ENCODE measurements around the gene DBN1. TPM values are rescaled to one million over a fixed set of nuclear protein-coding genes. Genes with fewer than 3 reads are reported as not detected.
A peak's percentile ranks its signal among the peaks of the same experiment; 100 is the strongest.

The DBN1 gene
- total and polyA plus RNA-seq, 2 donors (not counting 1 experiment from before 2014, with no cell fraction given), result 1.4 to 1.9 TPM

- ChIA-PET CTCF (interaction anchor here (0.7 to 5.5 kb wide), 11 partner anchors 8 to 118 kb away, joined by 3 to 70 read pairs (median 4); partner anchors contain the start of genes DDX41 and PDLIM7), POLR2A (interaction anchor here (0.7 to 4.1 kb wide), 6 partner anchors 9 to 104 kb away, joined by 3 to 14 read pairs (median 4); partner anchors contain the start of genes GRK6 and PDLIM7)
- Histone ChIP-seq H3K27ac (ENCODE audit: low read length in 2 of 2) (peak overlapping the region; percentile 91 to 96), H4K20me1 (ENCODE audit: control insufficient read depth, insufficient read depth, low read length, poor library complexity, severe bottlenecking) (peaks cover 31% of the 10 kb centered on the region), H2AFZ (ENCODE audit: insufficient read depth, low read depth, low read length, poor library complexity, severe bottlenecking) (peak overlapping the region; percentile 64), H3K27me3 (replicated peaks in 1 of 4; ENCODE audit: control extremely low read depth in 1 of 4, control insufficient read depth in 3 of 4, insufficient read depth in 4 of 4, low read length in 3 of 4) (no peaks in the 10 kb centered on the region), H3K9ac (ENCODE audit: low read length) (peak overlapping the region; percentile 86), H3K4me1 (ENCODE audit: control insufficient read depth in 2 of 2, insufficient read depth in 2 of 2, low read length in 2 of 2) (peaks cover 43 to 62% of the 10 kb centered on the region in 2 donors), H3K4me3 (ENCODE audit: control extremely low read depth in 1 of 5, extremely low read depth in 1 of 5, insufficient read depth in 1 of 5, low read depth in 2 of 5, low read length in 4 of 5) (peak overlapping the region in 4 of 5 experiments; percentile 72 to 95 (median 76)), H3K9me3 (ENCODE audit: control extremely low read depth in 1 of 3, control insufficient read depth in 2 of 3, insufficient read depth in 1 of 3, low read length in 2 of 3) (no peaks in the 10 kb centered on the region), H3K79me2 (ENCODE audit: control insufficient read depth, insufficient read depth, low read length) (peaks cover 39% of the 10 kb centered on the region), H3K4me2 (replicated peaks; ENCODE audit: low read depth, low read length, poor library complexity, severe bottlenecking) (peak overlapping the region; percentile 97), H3K36me3 (replicated peaks in 1 of 2; ENCODE audit: control extremely low read depth in 1 of 2, control insufficient read depth in 1 of 2, extremely low read depth in 1 of 2, insufficient read depth in 2 of 2, low read length in 1 of 2) (peaks cover 0 to 55% of the 10 kb centered on the region in 2 experiments)
- intact Hi-C loops (cut with micrococcal nuclease), result loop anchor here (1.0 to 5.0 kb wide), 2 partner anchors 9 to 205 kb away; partner anchors contain the start of genes DDX41, PRELID1 and RAB24
- H3K27ac Mint-ChIP-seq, result peak overlapping the region; percentile 85
- DNase-seq (peak; percentile 61), ATAC-seq (ENCODE audit: low read depth) (no peak)
- H3K4me1 Mint-ChIP-seq, result peaks cover 60% of the 10 kb centered on the region
- 14% methylated on average over 12 of the region's 17 CpGs for WGBS (ENCODE audit: insufficient coverage)
- H3K9me3 Mint-ChIP-seq (ENCODE audit: insufficient read depth), result no peaks in the 10 kb centered on the region
- H3K27me3 Mint-ChIP-seq, result no peaks in the 10 kb centered on the region
- peak overlapping the region; percentile 94 for H3K4me3 Mint-ChIP-seq
- TF ChIP-seq, protein P1, sequence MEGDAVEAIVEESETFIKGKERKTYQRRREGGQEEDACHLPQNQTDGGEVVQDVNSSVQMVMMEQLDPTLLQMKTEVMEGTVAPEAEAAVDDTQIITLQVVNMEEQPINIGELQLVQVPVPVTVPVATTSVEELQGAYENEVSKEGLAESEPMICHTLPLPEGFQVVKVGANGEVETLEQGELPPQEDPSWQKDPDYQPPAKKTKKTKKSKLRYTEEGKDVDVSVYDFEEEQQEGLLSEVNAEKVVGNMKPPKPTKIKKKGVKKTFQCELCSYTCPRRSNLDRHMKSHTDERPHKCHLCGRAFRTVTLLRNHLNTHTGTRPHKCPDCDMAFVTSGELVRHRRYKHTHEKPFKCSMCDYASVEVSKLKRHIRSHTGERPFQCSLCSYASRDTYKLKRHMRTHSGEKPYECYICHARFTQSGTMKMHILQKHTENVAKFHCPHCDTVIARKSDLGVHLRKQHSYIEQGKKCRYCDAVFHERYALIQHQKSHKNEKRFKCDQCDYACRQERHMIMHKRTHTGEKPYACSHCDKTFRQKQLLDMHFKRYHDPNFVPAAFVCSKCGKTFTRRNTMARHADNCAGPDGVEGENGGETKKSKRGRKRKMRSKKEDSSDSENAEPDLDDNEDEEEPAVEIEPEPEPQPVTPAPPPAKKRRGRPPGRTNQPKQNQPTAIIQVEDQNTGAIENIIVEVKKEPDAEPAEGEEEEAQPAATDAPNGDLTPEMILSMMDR (IDR thresholded peaks at IDR 0.05), result no peak
- TF ChIP-seq EZH2 (IDR thresholded peaks at IDR 0.05; ENCODE audit: borderline replicate concordance, insufficient read depth, low read depth, low read length, poor library complexity, severe bottlenecking), result no peak
These were observed 34.3 kb upstream of the DBN1 start for GRCh38 chr5:177507596-177508220.

GRCh38 chr5:177507165-177507564, 33.7 kb upstream of the DBN1 start:
- intact Hi-C loops (cut with micrococcal nuclease), result loop anchor here (5.0 kb wide), 1 partner anchor 205 kb away; the partner anchor contains the start of genes PRELID1 and RAB24
- ChIA-PET POLR2A (interaction anchor here (0.6 to 4.1 kb wide), 4 partner anchors 9 to 56 kb away, joined by 3 to 14 read pairs (median 4); partner anchors contain the start of gene PDLIM7), CTCF (interaction anchor here (0.9 to 5.5 kb wide), 9 partner anchors 7 to 395 kb away, joined by 3 to 70 read pairs (median 4); partner anchors contain the start of genes B4GALT7, DDX41 and PDLIM7)
- no peak for ATAC-seq (ENCODE audit: low read depth)
- Mint-ChIP-seq H3K9me3 (ENCODE audit: insufficient read depth) (no peaks in the 10 kb centered on the region), H3K4me1 (peaks cover 65% of the 10 kb centered on the region), H3K27ac (peak overlapping the region; percentile 85), H3K27me3 (no peaks in the 10 kb centered on the region), H3K4me3 (peak overlapping the region; percentile 94)
- peaks cover 35% of the 10 kb centered on the region for H4K20me1 ChIP-seq (ENCODE audit: control insufficient read depth, insufficient read depth, low read length, poor library complexity, severe bottlenecking)
- no peaks in the 10 kb centered on the region for H3K27me3 ChIP-seq (replicated peaks in 1 of 4; ENCODE audit: control extremely low read depth in 1 of 4, control insufficient read depth in 3 of 4, insufficient read depth in 4 of 4, low read length in 3 of 4)
- H3K9ac ChIP-seq (ENCODE audit: low read length), result peak overlapping the region; percentile 86
- DNase-seq, result no peak
- peaks cover 35% of the 10 kb centered on the region for H3K79me2 ChIP-seq (ENCODE audit: control insufficient read depth, insufficient read depth, low read length)
- peak overlapping the region; percentile 97 for H3K4me2 ChIP-seq (replicated peaks; ENCODE audit: low read depth, low read length, poor library complexity, severe bottlenecking)
- no peaks in the 10 kb centered on the region for H3K9me3 ChIP-seq (ENCODE audit: control extremely low read depth in 1 of 3, control insufficient read depth in 2 of 3, insufficient read depth in 1 of 3, low read length in 2 of 3)
- no peak overlapping the region for H3K27ac ChIP-seq (ENCODE audit: low read length in 2 of 2)
- peaks cover 49 to 67% of the 10 kb centered on the region in 2 donors for H3K4me1 ChIP-seq (ENCODE audit: control insufficient read depth in 2 of 2, insufficient read depth in 2 of 2, low read length in 2 of 2)
- H3K36me3 ChIP-seq (replicated peaks in 1 of 2; ENCODE audit: control extremely low read depth in 1 of 2, control insufficient read depth in 1 of 2, extremely low read depth in 1 of 2, insufficient read depth in 2 of 2, low read length in 1 of 2), result peaks cover 0 to 52% of the 10 kb centered on the region in 2 experiments
- WGBS (ENCODE audit: insufficient coverage), result 79% methylated on average over 9 of the region's 9 CpGs
- peak overlapping the region; percentile 64 for H2AFZ ChIP-seq (ENCODE audit: insufficient read depth, low read depth, low read length, poor library complexity, severe bottlenecking)
- H3K4me3 ChIP-seq (ENCODE audit: control extremely low read depth in 1 of 5, extremely low read depth in 1 of 5, insufficient read depth in 1 of 5, low read depth in 2 of 5, low read length in 4 of 5), result no peak overlapping the region
- no peak for TF ChIP-seq EZH2 (IDR thresholded peaks at IDR 0.05; ENCODE audit: borderline replicate concordance, insufficient read depth, low read depth, low read length, poor library complexity, severe bottlenecking)
- TF ChIP-seq, protein P1 (IDR thresholded peaks at IDR 0.05), result no peak

Measured in B cell (primary cell).